Thymus (tissue), 11 donors: ENCODE data around the gene OCRL. TPM values are rescaled to one million over a fixed set of nuclear protein-coding genes. Genes with fewer than 3 reads are reported as not detected.

ENCODE experiments used
- DNase-seq, 9 donors: peaks; one replicate each; pipeline ENCODE4 v3.0.0-alpha.2; 2013; ENCODE audit warnings: low spot score in 9 of 9, low read depth in 6 of 9, missing footprints in 1 of 9
- H3K27ac ChIP-seq, 2 donors: one replicate each; pipeline ENCODE4 v1.5.1; 2013; ENCODE audit warnings: control low read depth in 1 of 2, low read depth in 1 of 2, low read length in 1 of 2, mild to moderate bottlenecking in 1 of 2, moderate library complexity in 1 of 2
- H3K27me3 ChIP-seq, 2 donors: one replicate each; pipeline ENCODE4 v1.5.1; 2013; ENCODE audit warnings: low read length in 1 of 2; ENCODE audit not compliant: control insufficient read depth in 2 of 2, insufficient read depth in 1 of 2
- H3K36me3 ChIP-seq, 2 donors: one replicate each; pipeline ENCODE4 v1.5.1; 2013; ENCODE audit warnings: low read length in 1 of 2, mild to moderate bottlenecking in 1 of 2, moderate library complexity in 1 of 2; ENCODE audit not compliant: control insufficient read depth in 2 of 2, insufficient read depth in 2 of 2
- H3K4me1 ChIP-seq, 2 donors: one replicate each; pipeline ENCODE4 v1.5.1; 2013; ENCODE audit warnings: low read length in 2 of 2; ENCODE audit not compliant: control insufficient read depth in 2 of 2, insufficient read depth in 2 of 2
- H3K4me3 ChIP-seq, 2 donors: one replicate each; pipeline ENCODE4 v1.5.1; 2013; ENCODE audit warnings: low read length in 2 of 2, control low read depth in 1 of 2, mild to moderate bottlenecking in 1 of 2
- H3K9me3 ChIP-seq, 2 donors: one replicate each; pipeline ENCODE4 v1.5.1; 2013; ENCODE audit warnings: low read length in 1 of 2, mild to moderate bottlenecking in 1 of 2; ENCODE audit not compliant: control insufficient read depth in 2 of 2, insufficient read depth in 1 of 2
- WGBS: extraction: QIAGEN DNeasy Blood & Tissue Kit; methylation state at CpG from one replicate; pipeline ENCODE4 v1.1.7; 2013; 5-methylcytosine and 5-hydroxymethylcytosine counted together
- polyA plus RNA-seq: library from polyadenylated mRNA; stranded (reverse); fragments of 200-250 nt; gene quantifications from one replicate; pipeline ENCODE4 v1.2.3, GENCODE V29; 2013
- total RNA-seq: library from RNA; stranded (reverse); fragments of 120-200 nt; gene quantifications from one replicate; pipeline ENCODE4 v1.2.4, GENCODE V29; 2013
- donor health status: healthy.

The OCRL gene
- total and polyA plus RNA-seq, 2 donors, result 3.5 to 8.2 TPM

DNA sequence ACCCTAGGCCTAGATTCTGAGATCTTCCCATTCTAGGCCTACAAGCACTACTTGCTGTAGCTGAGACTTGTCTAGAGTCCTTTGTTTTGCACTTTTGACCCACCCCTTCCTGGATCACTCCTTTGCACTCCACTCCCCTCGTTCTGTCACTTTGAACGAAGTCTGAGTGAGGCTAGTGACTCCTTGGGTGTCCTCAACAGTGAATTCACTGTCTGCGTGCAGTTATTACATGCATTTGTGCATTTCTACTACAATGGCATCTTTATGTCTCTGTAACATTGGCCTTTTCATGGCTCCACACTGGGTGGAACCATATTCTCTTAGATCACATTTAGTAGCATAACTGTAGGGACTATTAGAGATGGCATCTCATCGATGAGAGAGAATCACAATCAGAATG, 50.5 kb downstream of the OCRL start:
- DNase-seq, result no peak
- no peaks in the 10 kb centered on the region for H3K9me3 ChIP-seq

GRCh38 chrX:129593137-129593536, 53.1 kb downstream of the OCRL start:
- Histone ChIP-seq H3K27ac (no peak overlapping the region), H3K4me1 (no peaks in the 10 kb centered on the region), H3K36me3 (peaks cover 0 to 7% of the 10 kb centered on the region in 2 donors), H3K4me3 (no peak overlapping the region), H3K27me3 (no peaks in the 10 kb centered on the region), H3K9me3 (no peaks in the 10 kb centered on the region)
- no peak for DNase-seq

More for the DNA sequence above, 50.5 kb downstream of the OCRL start:
- Histone ChIP-seq H3K4me1 (no peaks in the 10 kb centered on the region), H3K36me3 (peaks cover 7 to 9% of the 10 kb centered on the region in 2 donors), H3K27ac (no peak overlapping the region), H3K27me3 (no peaks in the 10 kb centered on the region), H3K4me3 (no peak overlapping the region)
- 96% methylated on average over 4 of the region's 4 CpGs for WGBS

- WGBS, result 96% methylated on average over 1 of the region's 1 CpG
- no peak for DNase-seq
- Histone ChIP-seq H3K9me3 (no peaks in the 10 kb centered on the region), H3K4me3 (no peak overlapping the region), H3K4me1 (no peaks in the 10 kb centered on the region), H3K36me3 (peaks cover 0 to 1% of the 10 kb centered on the region in 2 donors), H3K27me3 (no peaks in the 10 kb centered on the region), H3K27ac (no peak overlapping the region)
Measured at GRCh38 chrX:129594781-129595180, 54.7 kb downstream of the OCRL start.

GRCh38 chrX:129596077-129596476, 56.0 kb downstream of the OCRL start:
- WGBS, result 99% methylated on average over 5 of the region's 5 CpGs
- no peaks in the 10 kb centered on the region for H3K9me3 ChIP-seq

DNA sequence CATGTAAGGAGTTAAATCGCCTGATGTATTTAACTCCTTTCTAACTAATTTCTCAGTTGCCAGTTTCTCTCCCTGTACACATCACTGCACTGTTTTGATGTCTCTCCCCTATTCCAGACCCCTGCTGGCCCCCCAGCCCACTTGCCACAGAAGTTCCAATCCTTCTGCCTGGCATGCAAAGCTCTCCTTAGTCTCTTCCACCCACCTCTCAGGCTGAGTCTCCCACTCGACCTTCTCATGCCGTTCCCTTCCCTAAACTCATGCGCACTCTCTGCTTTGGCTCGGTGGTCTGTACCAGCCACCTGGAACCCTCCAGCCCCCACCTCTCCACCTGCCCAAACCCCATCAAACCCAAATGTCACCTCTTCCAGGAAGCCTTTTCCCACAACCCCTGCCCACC, 57.8 kb downstream of the OCRL start:
- H3K27me3 ChIP-seq, result no peaks in the 10 kb centered on the region
- H3K27ac ChIP-seq, result no peak overlapping the region
- H3K4me1 ChIP-seq, result no peaks in the 10 kb centered on the region
- WGBS, result 30% methylated on average over 5 of the region's 5 CpGs
- no peak for DNase-seq
- no peaks in the 10 kb centered on the region for H3K9me3 ChIP-seq
- no peak overlapping the region for H3K4me3 ChIP-seq
- no peaks in the 10 kb centered on the region for H3K36me3 ChIP-seq

More at GRCh38 chrX:129596077-129596476, 56.0 kb downstream of the OCRL start:
- Histone ChIP-seq H3K4me1 (no peaks in the 10 kb centered on the region), H3K27ac (no peak overlapping the region), H3K4me3 (no peak overlapping the region), H3K36me3 (no peaks in the 10 kb centered on the region), H3K27me3 (no peaks in the 10 kb centered on the region)
- no peak for DNase-seq

GRCh38 chrX:129599499-129599898, 59.4 kb downstream of the OCRL start:
- 94% methylated on average over 5 of the region's 5 CpGs for WGBS

GRCh38 chrX:129599996-129600395, 59.9 kb downstream of the OCRL start:
- Histone ChIP-seq H3K27ac (no peak overlapping the region), H3K27me3 (no peaks in the 10 kb centered on the region), H3K4me1 (peaks cover 3 to 14% of the 10 kb centered on the region in 2 donors), H3K9me3 (no peaks in the 10 kb centered on the region), H3K4me3 (no peak overlapping the region), H3K36me3 (no peaks in the 10 kb centered on the region)
- no peak for DNase-seq
- WGBS, result 96% methylated on average over 5 of the region's 5 CpGs

More at GRCh38 chrX:129599499-129599898, 59.4 kb downstream of the OCRL start:
- no peaks in the 10 kb centered on the region for H3K27me3 ChIP-seq
- no peak overlapping the region for H3K27ac ChIP-seq
- peaks cover under 1 to 9% of the 10 kb centered on the region in 2 donors for H3K4me1 ChIP-seq
- H3K9me3 ChIP-seq, result no peaks in the 10 kb centered on the region
- no peak for DNase-seq
- no peaks in the 10 kb centered on the region for H3K36me3 ChIP-seq
- H3K4me3 ChIP-seq, result no peak overlapping the region

- peaks cover 3 to 19% of the 10 kb centered on the region in 2 donors for H3K4me1 ChIP-seq
- H3K27me3 ChIP-seq, result no peaks in the 10 kb centered on the region
- no peak overlapping the region for H3K4me3 ChIP-seq
- H3K9me3 ChIP-seq, result no peaks in the 10 kb centered on the region
- H3K27ac ChIP-seq, result no peak overlapping the region
- peak in 2 of 9 donors; percentile 27 to 46 for DNase-seq
- WGBS, result 48% methylated on average over 11 of the region's 11 CpGs
- H3K36me3 ChIP-seq, result no peaks in the 10 kb centered on the region
Measured at GRCh38 chrX:129600981-129601424, 60.9 kb downstream of the OCRL start.

DNA sequence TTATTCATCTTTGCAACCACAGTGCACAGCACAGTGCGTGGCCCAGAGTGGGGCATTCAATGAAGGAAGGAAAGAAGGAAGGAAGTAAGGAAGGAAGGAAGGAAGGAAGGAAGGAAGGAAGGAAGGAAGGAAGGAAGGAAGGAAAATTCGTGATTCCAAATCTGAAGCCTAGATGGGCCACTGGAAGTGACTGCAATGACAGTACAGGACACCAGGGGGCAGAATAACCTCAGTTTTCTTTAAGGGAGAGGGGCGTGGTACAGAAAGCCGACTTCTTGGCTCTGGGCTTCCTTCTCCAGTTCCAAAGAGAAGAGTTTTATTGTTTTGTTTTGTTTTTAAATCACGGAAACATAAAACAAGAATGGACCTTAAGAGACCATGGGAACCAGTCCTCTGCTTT, 66.9 kb downstream of the OCRL start:
- no peaks in the 10 kb centered on the region for H3K27me3 ChIP-seq
- no peaks in the 10 kb centered on the region for H3K36me3 ChIP-seq
- no peak overlapping the region for H3K4me3 ChIP-seq
- H3K27ac ChIP-seq, result no peak overlapping the region
- peaks cover 3 to 24% of the 10 kb centered on the region in 2 donors for H3K4me1 ChIP-seq
- WGBS, result 12% methylated on average over 5 of the region's 5 CpGs
- peak in 6 of 9 donors; percentile 37 to 77 (median 48) for DNase-seq
- H3K9me3 ChIP-seq, result no peaks in the 10 kb centered on the region

- Histone ChIP-seq H3K27me3 (no peaks in the 10 kb centered on the region), H3K4me3 (no peak overlapping the region), H3K27ac (no peak overlapping the region), H3K36me3 (no peaks in the 10 kb centered on the region), H3K4me1 (peaks cover 3 to 23% of the 10 kb centered on the region in 2 donors), H3K9me3 (no peaks in the 10 kb centered on the region)
- no peak for DNase-seq
- WGBS, result 100% methylated on average over 3 of the region's 3 CpGs
Measured at GRCh38 chrX:129608496-129608895, 68.4 kb downstream of the OCRL start.
